Progenitor cell of endocrine pancreas (in vitro differentiated cells): ENCODE results near the gene PARVB. TPM values are rescaled to one million over a fixed set of nuclear protein-coding genes. Genes with fewer than 3 reads are reported as not detected.

ENCODE experiments used
- DNase-seq: peaks from one replicate; pipeline ENCODE4 v3.0.0; 2021; ENCODE audit warnings: low spot score; ENCODE audit not compliant: unreplicated experiment
- H3K27ac Mint-ChIP-seq: 2 replicates; pipeline ENCODE4 v1.8.0; 2021; ENCODE audit warnings: mild to moderate bottlenecking, moderate library complexity, mixed read lengths
- H3K27me3 Mint-ChIP-seq: 2 replicates; pipeline ENCODE4 v1.8.0; 2021; ENCODE audit warnings: mixed read lengths
- H3K36me3 Mint-ChIP-seq: 2 replicates; pipeline ENCODE4 v1.8.0; 2022; ENCODE audit warnings: mixed read lengths; ENCODE audit not compliant: insufficient read depth
- H3K4me1 Mint-ChIP-seq: 2 replicates; pipeline ENCODE4 v1.8.0; 2021; ENCODE audit warnings: low read depth, mixed read lengths
- H3K4me3 Mint-ChIP-seq: 2 replicates; pipeline ENCODE4 v1.8.0; 2021; ENCODE audit warnings: low read depth, mild to moderate bottlenecking, moderate library complexity, mixed read lengths
- H3K9me3 Mint-ChIP-seq: 2 replicates; pipeline ENCODE4 v1.8.0; 2021; ENCODE audit warnings: low read depth, mixed read lengths
- total RNA-seq: library from RNA; stranded (reverse); gene quantifications from 2 replicates; pipeline ENCODE4 v1.2.1, GENCODE V29; 2021
- TF ChIP-seq, protein P1 (sequence below): fragments of 200-600 bp; sonication (generic); IDR thresholded peaks from one replicate; pipeline ENCODE4 v1.5.0; 2021; ENCODE audit warnings: antibody characterized with exemption, mild to moderate bottlenecking; ENCODE audit not compliant: unreplicated experiment

Gene PARVB
- total RNA-seq, 1 donor from 2014 or later, result 11.8 TPM

DNA sequence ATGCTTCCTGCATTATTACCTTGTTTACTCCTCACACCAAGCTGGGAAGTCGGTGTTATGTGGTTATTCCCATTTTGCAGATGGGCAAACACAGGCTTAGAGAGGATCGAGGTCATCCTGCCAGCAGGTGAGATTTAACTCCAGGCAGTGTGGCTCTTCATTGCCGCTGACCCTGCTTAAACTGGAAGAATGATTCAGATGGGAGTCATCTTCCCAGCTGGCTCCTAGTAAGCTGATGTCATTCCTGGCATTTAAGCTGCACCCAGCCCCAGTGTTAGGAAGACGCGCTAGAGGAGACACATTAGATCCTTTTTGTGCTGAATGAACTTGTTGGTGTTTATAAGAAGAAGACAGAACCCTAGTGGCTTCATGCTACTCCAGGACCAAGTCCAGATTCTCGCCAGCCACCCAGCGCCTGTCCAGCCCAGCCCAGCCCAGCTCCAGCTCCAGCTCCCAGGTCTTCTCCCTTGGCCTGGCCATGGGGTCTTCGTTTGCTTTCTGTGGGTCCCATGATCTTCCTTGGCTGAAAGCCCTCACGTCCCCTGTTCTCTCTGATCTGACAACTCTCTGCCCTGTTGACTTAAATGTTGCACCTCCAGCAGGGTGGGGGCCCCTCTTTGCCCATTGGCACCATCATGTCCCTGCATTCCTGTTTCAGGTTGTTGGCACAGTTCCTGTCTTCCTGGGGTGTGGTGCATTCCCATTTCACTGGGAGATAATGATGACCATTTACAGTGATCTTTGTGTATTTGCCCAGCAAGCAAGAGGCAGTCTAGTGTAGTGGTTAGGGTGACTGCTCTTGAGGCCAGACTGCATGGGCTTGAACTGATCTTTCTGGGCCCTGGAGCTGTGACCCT, 13.6 kb downstream of the PARVB start:
- Mint-ChIP-seq H3K4me3 (no peak overlapping the region), H3K36me3 (peaks cover 2% of the 10 kb centered on the region), H3K9me3 (peaks cover 3% of the 10 kb centered on the region), H3K4me1 (peaks cover 7% of the 10 kb centered on the region), H3K27me3 (peaks cover 2% of the 10 kb centered on the region), H3K27ac (no peak overlapping the region)
- TF ChIP-seq, protein P1, sequence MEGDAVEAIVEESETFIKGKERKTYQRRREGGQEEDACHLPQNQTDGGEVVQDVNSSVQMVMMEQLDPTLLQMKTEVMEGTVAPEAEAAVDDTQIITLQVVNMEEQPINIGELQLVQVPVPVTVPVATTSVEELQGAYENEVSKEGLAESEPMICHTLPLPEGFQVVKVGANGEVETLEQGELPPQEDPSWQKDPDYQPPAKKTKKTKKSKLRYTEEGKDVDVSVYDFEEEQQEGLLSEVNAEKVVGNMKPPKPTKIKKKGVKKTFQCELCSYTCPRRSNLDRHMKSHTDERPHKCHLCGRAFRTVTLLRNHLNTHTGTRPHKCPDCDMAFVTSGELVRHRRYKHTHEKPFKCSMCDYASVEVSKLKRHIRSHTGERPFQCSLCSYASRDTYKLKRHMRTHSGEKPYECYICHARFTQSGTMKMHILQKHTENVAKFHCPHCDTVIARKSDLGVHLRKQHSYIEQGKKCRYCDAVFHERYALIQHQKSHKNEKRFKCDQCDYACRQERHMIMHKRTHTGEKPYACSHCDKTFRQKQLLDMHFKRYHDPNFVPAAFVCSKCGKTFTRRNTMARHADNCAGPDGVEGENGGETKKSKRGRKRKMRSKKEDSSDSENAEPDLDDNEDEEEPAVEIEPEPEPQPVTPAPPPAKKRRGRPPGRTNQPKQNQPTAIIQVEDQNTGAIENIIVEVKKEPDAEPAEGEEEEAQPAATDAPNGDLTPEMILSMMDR, result no peak
- no peak for DNase-seq

GRCh38 chr22:44039566-44040171, 15.6 kb downstream of the PARVB start:
- Mint-ChIP-seq H3K4me1 (peaks cover 2% of the 10 kb centered on the region), H3K27me3 (peaks cover 2% of the 10 kb centered on the region), H3K4me3 (no peak overlapping the region), H3K9me3 (peaks cover 3% of the 10 kb centered on the region), H3K27ac (no peak overlapping the region), H3K36me3 (peaks cover 2% of the 10 kb centered on the region)
- TF ChIP-seq, protein P1, result no peak
- DNase-seq, result no peak

DNA sequence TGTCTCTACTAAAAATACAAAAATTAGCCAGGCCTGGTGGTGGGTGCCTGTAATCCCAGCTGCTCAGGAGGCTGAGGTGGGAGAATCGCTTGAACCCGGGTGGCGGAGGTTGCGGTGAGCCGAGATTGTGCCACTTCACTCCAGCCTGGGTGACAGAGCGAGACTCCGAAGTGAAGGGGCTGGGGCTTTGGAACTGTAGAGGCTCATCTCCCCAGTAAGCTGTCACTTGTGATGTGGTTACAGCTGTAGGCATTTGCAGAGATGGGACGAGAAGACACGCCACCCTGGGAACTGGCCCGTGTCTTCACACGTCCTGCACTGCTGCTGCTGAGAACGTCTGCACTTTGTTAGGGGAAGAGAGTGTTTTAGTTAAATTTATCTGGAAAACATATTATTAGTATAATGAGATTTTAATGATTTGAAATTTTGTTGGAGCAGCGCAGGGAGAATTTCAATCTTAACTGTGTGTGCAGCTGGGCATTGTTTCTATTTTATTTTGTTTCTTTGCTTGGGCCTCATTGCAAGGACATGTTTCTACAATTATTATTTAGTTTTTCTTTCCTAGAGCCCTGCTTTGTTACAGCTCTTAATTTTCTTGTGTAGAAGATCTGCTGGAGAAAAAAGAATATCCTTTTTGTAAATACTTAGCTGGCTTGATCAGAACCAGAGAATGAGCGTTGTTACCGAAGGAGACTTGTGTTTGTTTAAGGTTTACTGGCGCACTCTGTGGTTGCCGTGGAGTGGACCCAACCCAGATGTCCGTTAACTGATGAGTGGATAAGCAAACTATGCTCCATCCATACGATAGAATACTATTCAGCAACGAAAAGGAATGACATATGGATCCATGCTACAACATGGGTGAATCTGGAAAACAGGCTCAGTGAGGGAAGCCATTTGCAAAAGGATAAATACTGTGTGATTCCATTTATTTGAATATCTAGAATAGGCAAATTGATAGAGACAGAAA, 18.4 kb downstream of the PARVB start:
- Mint-ChIP-seq H3K9me3 (peaks cover 3% of the 10 kb centered on the region), H3K36me3 (peaks cover 2% of the 10 kb centered on the region), H3K4me1 (peaks cover 2% of the 10 kb centered on the region), H3K27me3 (peaks cover 10% of the 10 kb centered on the region), H3K27ac (no peak overlapping the region), H3K4me3 (no peak overlapping the region)
- no peak for DNase-seq
- TF ChIP-seq, protein P1, result no peak

DNA sequence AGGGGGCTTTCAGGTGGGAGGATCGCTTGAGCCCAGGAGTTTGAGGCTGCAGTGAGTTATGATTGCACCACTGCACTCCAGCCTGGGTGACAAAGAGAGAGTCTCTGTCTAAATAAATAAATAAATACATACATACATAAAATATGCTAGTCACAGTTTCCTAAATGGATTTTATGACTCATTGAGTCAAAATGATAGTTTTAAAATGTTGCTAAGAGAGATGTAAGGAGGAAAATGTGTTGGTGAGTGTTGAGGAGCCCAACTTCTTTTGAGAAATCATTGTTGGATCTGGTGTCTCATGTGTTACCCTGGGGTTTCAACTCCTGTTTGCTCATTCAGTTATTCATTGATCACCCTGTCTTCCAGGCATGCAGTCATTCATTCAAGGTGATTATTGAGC, 21.0 kb downstream of the PARVB start:
- peaks cover 2% of the 10 kb centered on the region for H3K36me3 Mint-ChIP-seq

More for the DNA sequence above, 21.0 kb downstream of the PARVB start:
- peaks cover 17% of the 10 kb centered on the region for H3K27me3 Mint-ChIP-seq
- no peak overlapping the region for H3K4me3 Mint-ChIP-seq
- TF ChIP-seq, protein P1, result no peak
- H3K27ac Mint-ChIP-seq, result no peak overlapping the region
- peaks cover 8% of the 10 kb centered on the region for H3K4me1 Mint-ChIP-seq
- no peak for DNase-seq
- H3K9me3 Mint-ChIP-seq, result peaks cover 2% of the 10 kb centered on the region
